GM21381 (cell line): ENCODE data around the gene MGLL.
A peak's percentile ranks its signal among the peaks of the same experiment; 100 is the strongest.

Experiments used
- ATAC-seq: cut with Tn5 transposase; IDR thresholded peaks from one replicate; pipeline ENCODE4 v1.9.1; 2021; ENCODE audit warnings: mild to moderate bottlenecking, moderate library complexity; ENCODE audit not compliant: unreplicated experiment

MGLL gene

DNA sequence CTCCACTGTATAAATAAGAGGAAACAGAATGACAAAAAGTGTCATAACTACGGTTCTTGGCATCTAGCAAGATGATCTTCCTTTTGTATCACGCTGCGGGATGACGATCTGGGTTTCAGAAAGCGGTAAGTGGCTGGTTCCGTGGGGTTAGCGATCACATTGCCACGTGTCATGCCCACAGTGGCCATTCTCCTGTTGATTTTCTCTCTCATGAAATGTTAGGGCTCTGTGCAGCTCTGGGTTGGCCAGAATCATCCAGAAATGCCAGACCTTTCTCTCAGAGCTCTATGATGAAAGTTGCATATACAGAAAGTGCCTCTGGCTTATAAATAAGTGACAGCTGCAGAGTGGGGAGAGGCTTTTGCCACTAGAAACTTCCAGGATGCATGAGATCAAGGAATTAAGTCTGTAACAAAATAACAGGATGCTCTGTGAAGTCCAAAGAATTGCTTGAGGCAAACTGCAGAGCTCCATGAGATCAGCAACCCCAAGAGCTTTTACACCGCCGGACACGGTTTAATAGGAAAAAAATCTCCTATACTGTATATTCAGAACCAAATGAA is 78.0 kb downstream of the MGLL start:
- no peak for ATAC-seq

DNA sequence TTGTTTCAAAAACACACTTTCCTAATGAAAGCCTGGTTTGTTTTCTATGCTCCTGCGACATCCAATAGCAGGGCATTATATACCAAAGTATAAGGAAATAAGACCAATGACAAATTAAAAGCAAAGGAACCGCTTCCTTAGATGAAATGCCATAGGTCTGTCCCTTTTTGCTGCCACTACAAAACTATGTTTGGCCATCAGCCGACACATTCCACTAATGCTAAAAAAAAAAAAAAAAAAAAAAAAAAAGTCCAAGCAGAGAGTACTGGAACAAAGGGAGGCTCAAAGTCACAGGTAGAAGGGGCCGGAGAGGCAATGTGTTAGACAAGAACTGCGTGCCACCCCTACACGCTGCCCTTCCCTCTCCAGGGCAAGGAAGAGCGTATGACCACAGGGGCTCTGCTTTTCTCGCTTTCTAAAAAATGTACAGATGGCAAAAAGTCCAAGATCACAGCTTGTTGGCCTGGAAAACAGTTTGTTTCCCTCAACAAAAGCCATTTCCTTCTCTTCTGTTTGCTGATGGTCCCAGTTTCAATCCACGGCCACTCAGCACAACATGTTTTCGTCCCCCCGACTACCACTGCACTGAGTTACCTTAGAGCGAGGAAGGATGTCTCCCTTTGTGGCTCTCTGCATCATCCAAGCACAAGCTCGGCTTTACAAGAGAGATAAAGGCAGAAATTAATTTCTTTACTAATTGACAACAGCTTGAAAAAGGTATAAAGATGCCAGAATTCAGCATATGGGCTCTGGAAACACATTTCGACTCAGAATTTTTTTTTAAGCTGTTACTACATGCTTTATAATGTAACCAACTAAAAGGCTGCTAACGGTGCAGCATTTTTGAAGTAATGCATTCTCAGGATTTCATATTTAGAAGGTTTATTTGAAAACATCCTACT is 78.7 kb downstream of the MGLL start:
- ATAC-seq, result no peak

DNA sequence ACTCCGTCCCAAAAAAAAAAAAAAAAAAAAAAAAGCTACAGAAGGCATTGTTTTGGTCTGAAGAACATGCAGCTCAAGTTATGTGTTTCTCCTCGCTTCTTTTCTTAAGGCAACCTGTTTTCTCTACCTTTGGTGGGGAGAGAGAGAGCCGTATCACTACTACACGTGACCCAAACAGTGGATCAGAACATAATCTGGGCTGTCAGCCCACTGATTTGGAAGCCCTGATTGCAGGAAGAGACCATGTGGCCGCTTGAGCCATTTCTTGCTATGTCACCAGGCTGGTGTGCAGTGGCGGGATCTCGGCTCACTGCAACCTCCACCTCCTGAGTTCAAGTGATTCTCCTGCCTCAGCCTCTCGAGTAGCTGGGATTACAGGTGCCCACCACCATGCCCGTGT is 79.7 kb downstream of the MGLL start:
- no peak for ATAC-seq

DNA sequence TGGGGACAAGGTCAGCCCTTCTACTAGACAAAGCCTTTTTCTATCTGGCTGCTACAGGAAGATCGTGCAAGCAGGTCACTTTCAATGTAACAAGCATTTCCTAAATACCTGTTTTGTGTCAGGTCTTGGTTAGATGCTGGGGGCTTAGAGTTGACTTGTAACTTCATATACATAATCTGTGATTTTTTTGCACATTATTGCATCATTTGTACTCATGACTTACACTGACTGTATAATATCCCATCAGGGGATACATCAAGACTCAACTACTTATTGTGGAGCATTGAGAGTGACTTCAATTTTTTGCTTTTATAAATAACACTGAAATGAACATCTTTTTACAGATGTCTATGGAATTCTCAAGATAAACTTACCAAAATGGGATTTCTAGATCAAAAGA is 80.6 kb downstream of the MGLL start:
- ATAC-seq, result no peak

DNA sequence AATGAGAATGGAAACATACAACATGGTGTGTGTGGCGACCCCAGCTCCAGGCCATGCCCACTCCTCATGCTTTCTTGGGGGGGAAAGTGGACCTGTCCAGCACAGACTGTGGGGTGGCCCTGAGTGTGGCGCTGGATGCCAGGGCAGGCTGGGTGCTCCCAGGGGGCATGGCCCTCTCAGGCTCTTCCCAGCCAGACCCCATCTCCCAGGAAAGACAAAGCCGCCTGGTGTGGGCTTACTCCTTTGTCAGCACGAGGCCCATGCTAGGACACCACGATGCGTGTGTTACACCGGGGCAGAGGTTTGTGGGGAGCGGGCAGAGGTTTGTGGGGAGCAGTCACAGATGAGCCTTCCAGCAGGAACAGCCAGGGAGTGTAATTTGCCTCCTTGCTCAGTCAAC is 81.1 kb downstream of the MGLL start:
- no peak for ATAC-seq

DNA sequence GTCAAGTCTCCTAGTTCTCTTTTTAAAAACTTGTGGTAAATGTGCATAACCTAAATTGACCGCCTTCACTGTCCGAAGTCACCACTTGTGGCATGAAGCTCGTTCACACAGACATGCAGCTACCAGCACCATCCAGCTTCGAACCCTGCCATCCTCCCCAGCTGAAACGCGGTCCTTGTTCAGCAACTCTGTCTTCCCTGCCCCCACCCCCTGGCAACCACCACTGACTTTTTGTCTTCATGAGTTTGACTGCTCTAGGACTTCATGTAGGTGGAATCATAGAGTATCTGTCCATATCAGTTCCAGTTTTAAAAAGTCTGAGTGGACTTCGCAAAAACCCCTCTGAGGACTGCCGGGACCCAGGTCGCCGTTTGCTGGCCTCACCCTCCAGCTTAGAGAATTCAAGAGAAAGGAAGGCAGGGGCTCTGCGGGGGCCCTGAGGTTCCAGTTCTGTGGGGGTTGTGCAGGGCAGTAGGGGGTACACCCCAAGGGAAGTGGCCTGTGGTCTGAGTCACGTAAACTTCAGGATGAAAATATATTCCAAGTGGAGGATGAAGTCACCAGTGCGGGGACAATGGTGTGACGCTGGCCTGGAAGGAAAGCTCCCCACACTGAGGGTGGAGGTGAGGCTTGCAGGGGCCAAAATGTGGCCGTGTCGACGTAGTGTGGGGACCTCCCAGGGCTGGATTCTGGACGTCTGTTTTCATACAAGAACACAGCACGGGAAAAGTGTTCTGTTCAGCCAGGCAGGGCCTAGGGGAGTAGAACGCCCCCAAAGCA is 82.0 kb downstream of the MGLL start:
- no peak for ATAC-seq

DNA sequence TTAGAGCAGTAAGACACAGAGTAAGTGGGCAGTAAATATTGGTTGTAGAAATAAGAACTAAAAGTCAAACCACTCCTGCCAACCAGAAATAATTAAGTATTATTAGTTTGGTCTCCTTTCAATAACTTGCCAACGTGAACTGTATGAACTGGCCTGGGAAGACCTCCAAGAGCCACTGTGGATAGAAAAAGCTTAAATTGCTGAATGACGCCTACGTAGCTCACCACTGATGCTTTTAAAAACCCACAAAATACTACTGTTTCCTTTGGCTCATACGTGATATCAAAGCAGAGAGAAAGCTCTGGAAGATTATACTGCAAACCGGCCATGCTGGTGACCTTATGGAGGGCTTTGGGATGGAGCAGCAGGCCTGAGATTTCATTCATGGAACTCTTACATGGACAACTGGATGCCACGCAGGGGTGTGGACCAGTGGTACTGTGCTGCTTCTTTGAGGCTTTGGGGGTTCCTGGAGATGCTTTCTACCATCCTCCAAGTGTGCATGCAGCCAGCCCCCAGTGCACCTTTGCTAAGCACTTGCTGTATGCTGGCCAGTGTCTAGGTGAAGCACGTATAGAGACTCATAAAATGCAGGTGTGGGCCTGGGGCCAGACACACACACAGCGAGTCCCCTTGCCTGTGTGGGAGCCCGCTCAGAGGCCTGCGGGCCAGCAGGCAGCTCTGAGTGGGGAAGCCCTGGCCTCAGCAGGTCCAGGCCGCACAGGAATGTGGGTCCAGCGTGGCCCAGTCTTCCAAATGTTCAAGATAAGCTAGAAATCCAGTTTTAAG is 82.8 kb downstream of the MGLL start:
- ATAC-seq, result no peak

DNA sequence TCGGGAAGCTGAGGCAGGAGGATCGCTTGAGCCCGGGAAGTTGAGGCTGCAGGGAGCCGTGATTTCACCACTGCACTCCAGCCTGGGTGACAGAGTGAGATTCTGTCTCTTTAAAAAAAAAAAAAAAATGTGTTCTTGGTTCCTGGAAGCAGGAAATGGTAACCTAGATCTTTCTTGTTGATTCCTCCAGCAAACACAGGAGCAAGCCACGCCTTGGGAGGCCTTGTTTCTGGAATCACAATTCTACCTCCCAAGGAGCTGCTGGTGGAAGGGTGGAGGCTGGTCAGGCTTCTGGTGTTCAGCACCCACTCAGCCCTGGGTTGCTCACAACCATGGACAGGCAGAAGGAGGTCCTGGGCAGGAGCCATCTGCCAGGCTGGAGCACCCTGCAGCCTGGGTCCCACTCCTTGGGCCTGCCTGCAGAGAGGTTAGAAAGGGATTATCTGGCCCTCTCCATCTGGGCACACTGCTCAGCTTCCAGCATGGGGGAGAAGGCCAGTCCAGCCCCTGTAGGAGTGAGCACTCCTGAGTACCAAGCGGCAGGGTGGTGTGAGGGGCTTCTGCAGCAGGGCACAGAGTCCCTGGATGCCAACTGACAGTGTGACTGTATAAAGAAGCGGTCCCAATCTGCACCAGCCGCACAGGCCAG is 84.0 kb downstream of the MGLL start:
- no peak for ATAC-seq

DNA sequence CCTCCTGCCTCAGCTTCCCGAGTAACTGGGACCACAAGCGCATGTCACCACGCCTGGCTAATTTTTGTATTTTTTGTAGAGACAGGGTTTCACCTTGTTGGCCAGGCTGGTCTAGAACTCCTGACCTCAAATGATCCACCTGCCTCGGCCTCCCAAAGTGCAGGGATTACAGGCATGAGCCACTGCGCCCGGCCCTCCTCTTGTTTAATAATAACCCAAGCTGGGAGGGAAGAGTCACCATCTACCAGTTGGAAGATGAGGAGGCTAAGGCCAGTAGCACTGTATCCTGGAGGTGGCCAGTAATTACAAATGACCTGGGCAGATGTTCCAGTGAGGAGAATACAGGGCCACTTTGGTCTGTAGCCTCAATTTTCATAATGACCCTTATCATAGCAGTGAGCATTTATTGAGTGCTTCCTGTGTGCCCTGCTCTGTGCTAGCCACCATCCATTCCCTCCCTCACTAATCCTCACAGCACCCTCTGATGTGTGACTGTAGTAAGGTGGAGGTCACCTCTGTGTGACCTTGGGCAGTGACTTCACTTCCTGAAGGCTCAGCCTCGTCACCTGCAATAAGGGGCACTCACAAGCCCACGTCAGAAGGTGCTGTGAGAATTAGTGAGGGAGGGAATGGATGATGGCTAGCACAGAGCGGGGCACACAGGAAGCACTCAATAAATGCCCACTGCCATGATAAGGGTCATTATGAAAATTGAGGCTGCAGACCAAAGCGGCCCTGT is 85.3 kb downstream of the MGLL start:
- ATAC-seq, result no peak

DNA sequence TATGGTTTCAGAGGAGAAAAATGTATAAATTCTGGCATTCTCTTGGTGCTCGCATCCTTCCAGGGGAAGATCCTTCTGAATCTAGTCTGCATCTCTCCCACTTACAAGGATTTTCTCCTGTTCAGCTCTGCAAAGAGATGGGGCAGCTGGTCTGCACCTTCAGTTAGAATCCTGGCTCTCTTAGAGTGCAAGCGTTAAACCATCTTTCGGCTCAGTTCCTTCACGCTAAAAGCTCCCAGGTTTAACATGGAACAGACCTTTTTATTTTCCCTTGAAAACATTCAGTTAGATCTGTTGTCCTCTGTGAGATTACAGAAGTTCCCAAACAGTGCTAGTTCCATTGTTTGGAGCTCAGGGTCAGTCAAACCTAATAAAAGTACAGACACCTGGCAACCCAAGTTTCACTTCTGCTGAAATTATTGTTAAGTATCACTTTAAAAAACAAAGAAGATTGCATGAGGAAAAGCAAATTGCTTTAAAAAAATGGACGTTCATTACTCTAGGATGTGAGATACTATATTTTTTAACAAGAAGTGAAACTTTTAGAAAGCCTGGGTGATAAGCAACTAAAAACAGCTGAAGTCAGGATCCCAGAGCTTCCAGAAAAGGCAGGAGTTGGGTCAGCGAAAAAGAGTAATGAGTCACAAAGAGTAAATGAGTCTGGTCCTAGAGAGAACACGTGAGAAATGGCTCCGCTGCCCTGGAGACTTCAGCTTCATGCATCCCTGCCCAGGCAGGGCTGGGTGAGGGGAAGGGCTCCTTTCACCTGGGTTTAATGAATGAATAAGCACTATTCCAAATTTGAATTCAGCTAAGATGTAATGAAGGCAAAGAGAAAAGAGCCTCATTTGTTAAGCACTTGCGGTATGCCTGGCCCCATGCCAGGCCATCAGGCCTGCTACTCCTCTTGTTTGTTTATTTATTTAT is 86.3 kb downstream of the MGLL start:
- peak; percentile 78 for ATAC-seq

DNA sequence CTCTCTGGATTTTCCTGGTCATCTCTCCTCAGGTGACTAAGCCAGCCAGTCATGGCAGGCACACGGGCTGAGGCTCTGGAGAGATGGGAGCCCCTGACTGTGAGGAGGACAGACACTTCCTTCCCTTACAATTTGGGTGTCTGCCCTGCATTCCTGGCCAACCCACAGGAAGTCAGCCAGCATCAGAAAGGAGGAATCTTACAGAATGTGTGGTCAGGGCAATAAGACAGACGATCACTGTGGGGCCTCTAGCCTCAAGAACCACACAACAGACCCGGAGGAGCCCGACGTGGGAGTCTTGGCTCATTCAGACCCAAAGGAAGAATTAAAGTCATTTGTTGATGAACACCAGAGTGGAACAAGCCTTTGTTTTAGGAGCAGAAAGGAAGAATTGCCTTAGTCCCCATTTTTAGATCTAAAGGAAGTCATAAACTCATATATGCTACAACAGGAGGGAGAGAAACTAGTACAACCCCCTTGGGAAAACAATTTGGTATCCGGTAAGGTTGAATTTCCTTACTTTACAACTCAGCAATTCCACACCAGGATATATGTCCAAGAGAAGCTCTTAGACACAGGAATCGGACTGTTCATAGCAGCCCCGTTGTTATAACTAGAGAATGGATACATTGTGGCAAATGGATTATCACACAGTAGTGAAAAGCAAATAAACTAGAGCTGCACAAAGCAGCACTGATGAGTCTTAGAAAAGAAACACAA is 87.4 kb downstream of the MGLL start:
- ATAC-seq, result no peak

DNA sequence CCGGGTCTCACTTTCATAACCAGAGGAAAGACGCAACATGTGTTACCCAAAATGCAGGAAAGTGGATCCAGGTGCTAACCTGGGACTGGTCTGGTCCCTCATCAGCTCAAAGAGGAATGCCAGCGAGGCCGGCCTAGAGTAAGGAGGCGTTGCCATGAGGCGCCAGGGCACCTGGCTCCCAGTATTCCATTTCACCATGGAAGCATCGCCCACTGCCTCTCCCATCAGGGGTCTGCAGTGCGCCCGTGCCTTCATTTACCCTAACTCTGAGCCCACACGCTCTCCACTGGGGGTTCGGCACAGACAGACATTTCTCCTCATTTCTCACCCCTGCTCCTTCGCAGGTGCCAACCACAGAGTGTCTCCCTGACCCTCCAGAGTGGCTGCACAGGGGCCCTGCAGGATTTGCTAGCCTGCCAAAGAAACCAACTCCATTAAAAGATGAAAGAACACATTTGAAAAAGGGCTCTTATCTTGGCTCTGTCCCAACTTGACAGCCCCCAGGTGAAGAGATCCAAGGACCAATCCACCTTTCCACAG is 88.1 kb downstream of the MGLL start:
- no peak for ATAC-seq

DNA sequence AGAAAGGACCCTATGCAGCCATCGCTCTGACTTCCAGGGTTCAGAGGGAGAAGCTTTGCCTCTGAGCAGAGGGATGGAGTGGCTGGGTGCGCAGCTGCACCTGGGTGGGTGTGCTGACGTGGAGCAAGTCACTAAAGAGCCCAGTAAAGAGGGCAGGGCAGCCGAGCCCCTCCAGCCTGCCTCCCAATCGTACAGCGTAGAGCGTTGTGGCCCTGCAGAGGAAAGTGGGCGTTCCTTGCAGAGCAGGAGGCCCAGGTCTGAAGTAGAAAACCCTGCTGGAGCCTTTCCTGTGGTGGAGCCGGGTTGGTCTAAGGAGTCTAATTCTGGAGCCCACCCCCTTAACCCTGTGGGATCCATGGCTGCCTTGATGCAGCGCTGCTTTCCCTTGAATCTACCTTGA is 88.5 kb downstream of the MGLL start:
- ATAC-seq, result no peak

DNA sequence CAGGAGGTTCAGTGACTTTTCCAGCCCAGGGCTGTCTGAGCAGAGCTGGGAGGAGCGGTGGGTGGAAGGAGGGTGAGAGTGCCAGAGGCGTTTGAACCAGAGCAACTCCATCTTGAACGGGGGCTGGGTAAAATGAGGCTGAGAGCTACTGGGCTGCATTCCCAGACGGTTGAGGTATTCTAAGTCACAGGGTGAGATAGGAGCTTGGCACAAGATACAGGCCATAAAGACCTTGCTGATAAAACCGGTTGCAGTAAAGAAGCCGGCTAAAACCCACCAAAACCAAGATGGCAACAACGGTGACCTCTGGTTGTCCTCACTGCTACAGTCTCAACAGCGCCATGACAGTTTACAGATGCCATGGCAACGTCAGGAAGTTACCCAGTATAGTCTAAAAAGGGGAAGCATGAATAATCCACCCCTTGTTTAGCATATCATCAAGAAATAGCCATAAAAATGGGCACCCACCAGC is 89.4 kb downstream of the MGLL start:
- ATAC-seq, result no peak

DNA sequence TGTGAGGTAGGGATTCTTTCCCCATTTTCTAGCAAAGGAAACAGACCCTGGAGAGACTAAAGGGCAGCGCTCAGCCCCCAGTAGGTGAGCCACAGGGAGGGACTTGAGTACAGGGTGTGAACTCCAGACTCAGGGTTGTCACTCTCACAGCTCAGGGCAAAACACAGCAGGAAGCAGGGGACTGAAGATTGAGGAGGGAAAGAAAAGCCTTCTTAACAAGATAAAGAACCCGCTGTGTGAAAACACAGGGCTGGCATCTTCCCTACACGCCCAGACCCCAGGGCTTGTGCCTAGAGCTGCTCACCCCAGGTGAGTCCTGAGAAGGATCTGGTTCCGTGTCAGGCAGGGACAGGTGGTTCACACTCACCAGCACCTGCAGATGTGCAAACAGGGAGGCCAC is 90.0 kb downstream of the MGLL start:
- ATAC-seq, result no peak

DNA sequence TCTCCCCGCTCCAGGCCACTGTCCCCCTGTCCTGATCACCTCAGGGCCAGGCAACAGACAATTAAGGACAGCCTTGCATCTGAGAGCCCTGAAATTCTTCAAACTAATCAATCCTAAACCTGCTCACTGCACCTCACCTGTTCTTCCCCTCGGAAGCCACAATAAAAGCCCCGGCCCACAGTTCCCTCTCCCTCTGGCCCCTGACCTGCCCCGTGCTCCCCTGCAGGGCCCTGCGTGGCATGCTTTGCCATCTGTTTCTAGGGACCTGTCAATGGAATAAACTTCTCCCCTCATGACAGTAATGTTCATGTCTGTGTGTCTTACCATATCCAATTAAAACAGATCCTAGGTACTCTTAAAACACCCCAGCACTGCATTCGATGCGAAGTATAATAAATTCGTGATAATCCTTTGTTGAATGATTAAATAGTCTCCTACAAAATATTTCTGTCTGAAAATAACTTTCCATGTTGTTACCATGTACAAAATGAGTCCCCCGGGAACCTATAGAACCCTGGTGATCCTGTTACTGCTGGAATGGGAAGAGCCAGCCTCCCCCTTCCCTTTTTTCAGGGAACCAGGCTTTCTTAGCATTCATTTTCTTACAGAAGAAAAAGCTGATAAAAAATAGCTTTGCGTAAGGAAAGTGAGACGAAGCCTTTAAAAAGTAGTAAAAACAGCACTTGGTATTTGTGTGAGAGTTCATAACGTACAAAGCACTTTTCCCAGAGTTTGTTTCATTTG is 90.6 kb downstream of the MGLL start:
- ATAC-seq, result no peak

DNA sequence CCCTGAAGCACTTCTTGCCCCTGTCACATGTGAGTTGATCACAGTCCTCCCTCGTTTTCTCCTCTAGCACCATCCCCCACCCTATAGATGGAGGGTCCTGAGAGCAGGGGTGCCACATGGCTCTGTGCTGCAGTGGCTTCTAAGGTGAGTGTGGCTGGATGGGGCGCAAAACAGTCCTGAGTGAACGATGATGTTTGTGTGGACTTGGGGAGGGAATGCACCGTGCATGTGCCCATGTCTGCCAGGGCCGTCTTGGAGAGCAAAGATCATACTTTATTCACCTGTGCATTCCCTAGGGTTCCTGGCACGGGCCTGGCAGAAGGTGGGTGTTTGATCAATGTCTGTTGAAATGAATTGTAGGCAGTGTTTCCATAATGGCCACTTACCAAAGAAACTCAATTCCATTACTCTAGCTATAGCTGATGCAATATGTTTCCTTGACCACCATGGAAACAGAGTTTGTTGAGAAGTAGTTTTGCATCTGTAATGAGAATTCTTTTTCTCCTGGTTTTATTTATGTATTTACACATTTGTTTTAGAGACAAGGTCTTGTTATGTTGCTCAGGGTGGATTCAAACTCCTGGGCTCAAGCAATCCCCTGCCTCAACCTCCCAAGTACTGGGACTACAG is 91.5 kb downstream of the MGLL start:
- no peak for ATAC-seq
